OCI-LY1 (cell line): Measurements from ENCODE around the gene DSC2.

Experiments
- H2AFZ ChIP-seq: fragments of 200-600 bp; sonication (generic), shearing (Covaris generic); 2 replicates; pipeline ENCODE4 v1.6.0; 2014; ENCODE audit warnings: antibody characterized with exemption, mild to moderate bottlenecking, low read length
- H3F3A ChIP-seq: fragments of 200-600 bp; sonication (generic), shearing (Covaris generic); 2 replicates; pipeline ENCODE4 v1.6.0; 2014; ENCODE audit warnings: mild to moderate bottlenecking, antibody characterized with exemption, low read length, moderate library complexity; ENCODE audit not compliant: insufficient read depth
- H3K27ac ChIP-seq: fragments of 200-600 bp; sonication (generic); 2 replicates; pipeline ENCODE4 v1.5.1; 2014; ENCODE audit warnings: low read length, mixed run types, mild to moderate bottlenecking, low read depth; ENCODE audit not compliant: poor library complexity, severe bottlenecking
- H3K27me3 ChIP-seq: fragments of 200-600 bp; sonication (generic); 2 replicates; pipeline ENCODE4 v1.6.0; 2014; ENCODE audit warnings: antibody characterized with exemption, mild to moderate bottlenecking, low read length, moderate library complexity; ENCODE audit not compliant: insufficient read depth
- H3K36me3 ChIP-seq: fragments of 200-600 bp; sonication (generic); 2 replicates; pipeline ENCODE4 v1.6.1; 2014; ENCODE audit warnings: mild to moderate bottlenecking, antibody characterized with exemption, low read length, moderate library complexity, mixed read lengths; ENCODE audit not compliant: insufficient read depth
- H3K4me1 ChIP-seq: fragments of 200-600 bp; sonication (generic); 2 replicates; pipeline ENCODE4 v1.5.1; 2014; ENCODE audit warnings: mild to moderate bottlenecking, low read length, moderate library complexity; ENCODE audit not compliant: insufficient read depth, severe bottlenecking
- H3K4me2 ChIP-seq: fragments of 200-600 bp; sonication (generic), shearing (Covaris generic); 2 replicates; pipeline ENCODE4 v1.6.1; 2014; ENCODE audit warnings: low read length
- H3K4me3 ChIP-seq: fragments of 200-600 bp; sonication (generic); 2 replicates; pipeline ENCODE4 v1.5.1; 2014; ENCODE audit warnings: low read length, low read depth, mild to moderate bottlenecking, mixed read lengths; ENCODE audit not compliant: poor library complexity, severe bottlenecking
- H3K79me2 ChIP-seq: fragments of 200-600 bp; shearing (Covaris generic); 2 replicates; pipeline ENCODE4 v1.6.1; 2016; ENCODE audit warnings: mixed run types, low read length, mixed read lengths; ENCODE audit not compliant: insufficient read depth
- H3K9ac ChIP-seq: fragments of 200-600 bp; sonication (generic), shearing (Covaris generic); 2 replicates; pipeline ENCODE4 v1.6.1; 2014; ENCODE audit warnings: mild to moderate bottlenecking, low read length, mixed read lengths
- H3K9me2 ChIP-seq: fragments of 200-600 bp; sonication (generic), shearing (Covaris generic); 2 replicates; pipeline ENCODE4 v1.6.1; 2014; ENCODE audit warnings: low read depth, mild to moderate bottlenecking, low read length, mixed read lengths
- H3K9me3 ChIP-seq: fragments of 200-600 bp; shearing (Covaris generic); 2 replicates; pipeline ENCODE4 v1.6.1; 2014; ENCODE audit warnings: low read length, mixed read lengths
- H4K20me1 ChIP-seq: fragments of 200-600 bp; sonication (generic), shearing (Covaris generic); 2 replicates; pipeline ENCODE4 v1.6.0; 2016; ENCODE audit warnings: mild to moderate bottlenecking, low read length; ENCODE audit not compliant: insufficient read depth
- EZH2 ChIP-seq: fragments of 200-600 bp; sonication (generic), shearing (Covaris generic); IDR thresholded peaks from 2 replicates; pipeline ENCODE4 v1.8.0; 2017; ENCODE audit warnings: borderline replicate concordance, mixed run types, mild to moderate bottlenecking, antibody characterized with exemption, low read length, moderate library complexity, mixed read lengths
- TF ChIP-seq, protein P1 (sequence below): fragments of 200-600 bp; sonication (generic), shearing (Covaris generic); IDR thresholded peaks from 2 replicates; pipeline ENCODE4 v1.5.1; 2017; ENCODE audit warnings: mild to moderate bottlenecking, antibody characterized with exemption, low read length, moderate library complexity, mixed read lengths

DSC2 gene

DNA sequence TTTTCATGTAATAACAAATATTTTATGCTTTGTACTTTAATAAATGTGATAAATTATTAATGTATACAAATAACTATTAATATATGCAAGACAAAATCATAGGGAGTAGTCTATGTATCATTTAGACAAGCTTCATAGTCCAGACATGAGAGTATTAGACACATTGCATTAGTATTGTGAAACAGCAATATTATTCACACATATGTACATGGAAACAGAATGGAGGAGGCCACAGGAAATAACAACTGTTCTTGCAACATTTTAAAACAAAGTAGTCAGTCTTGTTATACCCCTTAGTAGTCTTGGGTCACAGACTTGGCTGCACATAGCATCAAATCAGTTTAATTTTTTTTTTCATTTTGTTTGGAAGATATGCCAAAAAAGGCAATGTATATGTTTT lies 44.6 kb upstream of the DSC2 start:
- no peaks in the 10 kb centered on the region for H3K27me3 ChIP-seq
- H3K4me1 ChIP-seq: no peaks in the 10 kb centered on the region

DNA sequence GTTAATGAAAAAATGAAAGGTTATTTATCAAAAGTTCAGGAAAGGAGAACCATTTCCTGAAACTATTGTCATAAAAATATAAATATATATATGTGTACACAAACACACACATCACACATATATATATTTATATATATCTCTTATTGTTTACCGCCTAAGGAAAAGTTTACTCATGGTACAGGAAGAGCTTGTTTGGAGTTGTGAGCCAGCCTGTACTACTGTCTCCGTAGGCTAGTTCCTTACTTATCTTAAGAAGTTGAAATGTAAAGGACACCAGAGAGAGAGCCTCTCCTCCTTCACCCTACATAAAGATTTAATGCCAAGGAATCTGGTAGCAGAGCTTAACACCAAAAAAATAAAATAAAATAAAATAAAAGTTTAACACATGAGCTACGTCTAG lies 40.8 kb upstream of the DSC2 start:
- no peak overlapping the region for H3K27ac ChIP-seq

More for the DNA sequence above, 44.6 kb upstream of the DSC2 start:
- no peak overlapping the region for H3K9ac ChIP-seq
- H3K79me2 ChIP-seq: no peaks in the 10 kb centered on the region
- TF ChIP-seq EZH2: no peak
- TF ChIP-seq, protein P1, sequence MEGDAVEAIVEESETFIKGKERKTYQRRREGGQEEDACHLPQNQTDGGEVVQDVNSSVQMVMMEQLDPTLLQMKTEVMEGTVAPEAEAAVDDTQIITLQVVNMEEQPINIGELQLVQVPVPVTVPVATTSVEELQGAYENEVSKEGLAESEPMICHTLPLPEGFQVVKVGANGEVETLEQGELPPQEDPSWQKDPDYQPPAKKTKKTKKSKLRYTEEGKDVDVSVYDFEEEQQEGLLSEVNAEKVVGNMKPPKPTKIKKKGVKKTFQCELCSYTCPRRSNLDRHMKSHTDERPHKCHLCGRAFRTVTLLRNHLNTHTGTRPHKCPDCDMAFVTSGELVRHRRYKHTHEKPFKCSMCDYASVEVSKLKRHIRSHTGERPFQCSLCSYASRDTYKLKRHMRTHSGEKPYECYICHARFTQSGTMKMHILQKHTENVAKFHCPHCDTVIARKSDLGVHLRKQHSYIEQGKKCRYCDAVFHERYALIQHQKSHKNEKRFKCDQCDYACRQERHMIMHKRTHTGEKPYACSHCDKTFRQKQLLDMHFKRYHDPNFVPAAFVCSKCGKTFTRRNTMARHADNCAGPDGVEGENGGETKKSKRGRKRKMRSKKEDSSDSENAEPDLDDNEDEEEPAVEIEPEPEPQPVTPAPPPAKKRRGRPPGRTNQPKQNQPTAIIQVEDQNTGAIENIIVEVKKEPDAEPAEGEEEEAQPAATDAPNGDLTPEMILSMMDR: no peak
- H3F3A ChIP-seq: no peaks in the 10 kb centered on the region
- no peak overlapping the region for H3K4me3 ChIP-seq
- no peak overlapping the region for H2AFZ ChIP-seq
- no peaks in the 10 kb centered on the region for H3K9me2 ChIP-seq
- no peaks in the 10 kb centered on the region for H3K36me3 ChIP-seq
- no peaks in the 10 kb centered on the region for H4K20me1 ChIP-seq
- no peaks in the 10 kb centered on the region for H3K9me3 ChIP-seq
- H3K4me2 ChIP-seq: no peak overlapping the region
- H3K27ac ChIP-seq: no peak overlapping the region

DNA sequence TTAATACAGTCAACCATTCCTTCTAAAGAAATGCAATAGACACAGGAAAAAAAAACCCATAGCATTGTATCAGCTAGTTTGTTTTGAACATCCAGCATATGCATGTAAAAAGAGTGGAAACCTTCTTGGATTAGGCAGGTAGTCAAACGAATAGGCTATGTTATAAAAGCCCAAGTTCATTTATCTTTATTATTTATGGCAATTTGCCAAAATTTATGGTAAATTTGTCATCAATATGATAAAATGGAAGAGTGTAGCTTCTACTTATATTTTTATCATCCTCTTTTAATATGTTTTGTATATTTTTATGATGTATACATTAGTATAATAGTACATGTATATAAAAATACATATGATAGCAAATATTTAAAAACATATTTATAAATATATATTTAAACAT lies 36.5 kb upstream of the DSC2 start:
- H2AFZ ChIP-seq: no peak overlapping the region
- H3K9me3 ChIP-seq: no peaks in the 10 kb centered on the region
- H4K20me1 ChIP-seq: no peaks in the 10 kb centered on the region
- H3K27me3 ChIP-seq: no peaks in the 10 kb centered on the region
- H3K4me3 ChIP-seq: no peak overlapping the region
- no peaks in the 10 kb centered on the region for H3K9me2 ChIP-seq
- no peaks in the 10 kb centered on the region for H3F3A ChIP-seq
- H3K4me1 ChIP-seq: no peaks in the 10 kb centered on the region
- H3K4me2 ChIP-seq: no peak overlapping the region
- H3K79me2 ChIP-seq: no peaks in the 10 kb centered on the region
- H3K36me3 ChIP-seq: no peaks in the 10 kb centered on the region
- no peak for TF ChIP-seq EZH2
- TF ChIP-seq, protein P1: no peak
- no peak overlapping the region for H3K9ac ChIP-seq
- H3K27ac ChIP-seq: no peak overlapping the region

More for the DNA sequence above, 40.8 kb upstream of the DSC2 start:
- H3K9me3 ChIP-seq: no peaks in the 10 kb centered on the region
- no peaks in the 10 kb centered on the region for H3K27me3 ChIP-seq
- no peak overlapping the region for H3K9ac ChIP-seq
- no peaks in the 10 kb centered on the region for H3K79me2 ChIP-seq
- no peak for TF ChIP-seq EZH2
- TF ChIP-seq, protein P1: no peak
- H3K36me3 ChIP-seq: no peaks in the 10 kb centered on the region
- H3F3A ChIP-seq: no peaks in the 10 kb centered on the region
- H3K4me3 ChIP-seq: no peak overlapping the region
- H3K4me1 ChIP-seq: no peaks in the 10 kb centered on the region
- no peaks in the 10 kb centered on the region for H3K9me2 ChIP-seq
- H4K20me1 ChIP-seq: no peaks in the 10 kb centered on the region
- no peak overlapping the region for H3K4me2 ChIP-seq
- no peak overlapping the region for H2AFZ ChIP-seq
